K562 (cell line): ENCODE data around the gene GET4. TPM values are rescaled to one million over a fixed set of nuclear protein-coding genes. Genes with fewer than 3 reads are reported as not detected.

Experiments used
- ATAC-seq: fragments of 200-7000 bp; cut with Tn5 transposase; 3 replicates; pipeline ENCODE4 v1.9.1; 2020; ENCODE audit warnings: moderate library complexity
- BruUV-seq: library from RNA; stranded (reverse); fragments of 400-500 nt; replicated peaks from 2 replicates; lab custom pipeline; 2021; lab: Mats Ljungman, UMichigan
- CTCF ChIA-PET: fragments of 300-600 bp; formaldehyde crosslinking; extraction: SDS; loops from one replicate; lab custom pipeline; 2021; ENCODE audit warnings: low intra/inter-chr PET ratio; lab: Yijun Ruan, JAX
- POLR2A ChIA-PET: fragments of 300-600, 350-650 bp; sonication (Branson Sonifier 250); formaldehyde crosslinking; extraction: SDS; loops from one replicate; lab custom pipeline; 2021; ENCODE audit warnings: antibody characterized with exemption, inconsistent platforms; lab: Yijun Ruan, JAX
- DNase-seq, 4 experiments: peaks; one replicate each; pipeline versions ENCODE4 v3.0.0 to v3.0.0-alpha.2; 2011 to 2018; ENCODE audit warnings: low spot score in 3 of 4, mixed read lengths in 3 of 4; ENCODE audit errors: extremely low read depth in 1 of 4
- FAIRE-seq: peaks from 2 replicates; lab custom pipeline; 2011; peaks lifted over from hg19 to GRCh38; lab: Jason Lieb, UNC
- H2AFZ ChIP-seq: 2 replicates; pipeline ENCODE4 v1.6.0; 2011; ENCODE audit warnings: low read depth, low read length, control low read depth, inconsistent platforms
- H3K27ac ChIP-seq: fragments of 200-600 bp; 3 replicates; pipeline ENCODE4 v1.8.0; 2011; ENCODE audit warnings: low read depth, mild to moderate bottlenecking, control low read depth, inconsistent platforms, low read length, moderate library complexity, mixed read lengths; ENCODE audit errors: extremely low read depth
- H3K27me3 ChIP-seq, 2 experiments: fragments of 300-600 bp in 1 of 2; 2 replicates in 1 of 2; 3 replicates in 1 of 2; pipeline versions ENCODE4 v1.6.0 to v1.8.0; 2011; ENCODE audit warnings: inconsistent platforms in 2 of 2, low read length in 2 of 2, mild to moderate bottlenecking in 1 of 2, mixed read lengths in 1 of 2, moderate library complexity in 1 of 2; ENCODE audit not compliant: control insufficient read depth in 2 of 2, insufficient read depth in 2 of 2
- H3K36me3 ChIP-seq: fragments of 300-600 bp; 3 replicates; pipeline ENCODE4 v1.8.0; 2011; ENCODE audit warnings: mild to moderate bottlenecking, low read length, inconsistent platforms; ENCODE audit not compliant: control insufficient read depth, insufficient read depth
- H3K4me1 ChIP-seq, 2 experiments: fragments of 200-600 bp in 1 of 2; replicated peaks in 1 of 2; 2 replicates in 1 of 2; 3 replicates in 1 of 2; pipeline versions ENCODE4 v1.5.1 to v1.8.0; 2011; ENCODE audit warnings: inconsistent platforms in 2 of 2, low read length in 2 of 2, mild to moderate bottlenecking in 1 of 2, mixed read lengths in 1 of 2, moderate library complexity in 1 of 2; ENCODE audit not compliant: control insufficient read depth in 2 of 2, insufficient read depth in 2 of 2
- H3K4me2 ChIP-seq: 2 replicates; pipeline ENCODE4 v1.6.1; 2011; ENCODE audit warnings: low read length, control low read depth, inconsistent platforms, mixed read lengths; ENCODE audit not compliant: insufficient read depth
- H3K4me3 ChIP-seq: fragments of 200-600 bp; sonication (generic), shearing (Covaris generic); 2 replicates; pipeline ENCODE4 v1.5.1; 2016; ENCODE audit warnings: control low read depth, inconsistent platforms
- H3K79me2 ChIP-seq: fragments of 200-600 bp; 3 replicates; pipeline ENCODE4 v1.8.0; 2011; ENCODE audit warnings: low read length, inconsistent platforms; ENCODE audit not compliant: control insufficient read depth, insufficient read depth
- H3K9ac ChIP-seq, 2 experiments: 2 replicates each; pipeline versions ENCODE4 v1.6.0 to v1.6.1; 2011; ENCODE audit warnings: low read depth in 2 of 2, low read length in 2 of 2, control low read depth in 1 of 2, inconsistent platforms in 1 of 2, mild to moderate bottlenecking in 1 of 2, mixed read lengths in 1 of 2; ENCODE audit not compliant: insufficient read depth in 1 of 2
- H3K9me1 ChIP-seq: one replicate; pipeline ENCODE4 v1.6.0; 2011; ENCODE audit warnings: inconsistent platforms, mild to moderate bottlenecking, low read length, moderate library complexity; ENCODE audit not compliant: control insufficient read depth, insufficient read depth
- H3K9me3 ChIP-seq: replicated peaks from 2 replicates; pipeline ENCODE4 v1.5.1; 2011; ENCODE audit warnings: low read depth, low read length, inconsistent platforms; ENCODE audit not compliant: control insufficient read depth, insufficient read depth
- H4K20me1 ChIP-seq: replicated peaks from 2 replicates; pipeline ENCODE4 v1.6.1; 2011; ENCODE audit warnings: low read length, inconsistent platforms, mixed read lengths; ENCODE audit not compliant: control insufficient read depth, insufficient read depth
- HOXB6 ChIP-seq: fragments of 250-450 bp; sonication (Bioruptor Pico); IDR thresholded peaks from 2 replicates; pipeline ENCODE4 v1.5.1; 2022; ENCODE audit warnings: mild to moderate bottlenecking, borderline replicate concordance
- MEF2A ChIP-seq: IDR thresholded peaks from 2 replicates; pipeline ENCODE4 v1.6.1; 2011; ENCODE audit warnings: low read depth, mild to moderate bottlenecking, low read length, moderate library complexity; ENCODE audit not compliant: control insufficient read depth
- POLR2G ChIP-seq: fragments of 200-400 bp; formaldehyde crosslinking; IDR thresholded peaks from 2 replicates; pipeline ENCODE4 v1.6.1; 2017; ENCODE audit warnings: low read depth, mild to moderate bottlenecking, antibody characterized with exemption, low read length, moderate library complexity
- RBFOX2 ChIP-seq: fragments of 200-400 bp; formaldehyde crosslinking; IDR thresholded peaks from 2 replicates; pipeline ENCODE4 v1.6.1; 2017; ENCODE audit warnings: low read depth, mild to moderate bottlenecking, low read length, moderate library complexity
- WGBS: fragments of 100-300 bp; shearing (Covaris generic); methylation state at CpG from one replicate; pipeline ENCODE4 v1.1.6; 2016; ENCODE audit warnings: low coverage, mixed read lengths; ENCODE audit not compliant: insufficient coverage; ENCODE audit errors: missing lambda C conversion rate; 5-methylcytosine and 5-hydroxymethylcytosine counted together
- in situ Hi-C: fragments of 300-500 bp; cut with MboI; formaldehyde crosslinking; loops from 4 replicates; pipeline ENCODE4 v1.15.0; 2018; ENCODE audit warnings: inconsistent platforms, mixed read lengths
- intact Hi-C: fragments of 100-400 bp; cut with micrococcal nuclease; formaldehyde crosslinking; loops from 2 replicates; pipeline ENCODE4 v1.14.2; 2022
- polyA plus RNA-seq, 8 experiments: library from polyadenylated mRNA; depleted of rRNA in 4 of 8; stranded (reverse) in 5 of 8; unstranded in 3 of 8; fragments of >200 nt; fragmentation: Nextera tagmentation in 2 of 8; fragmentation: Illumina TruSeq in 1 of 8; extraction: Ambion mirVana in 2 of 8; extraction: Trizol in 1 of 8; gene quantifications; 2 replicates each; pipeline versions ENCODE4 v1.2.1 to v1.2.3, GENCODE V29; 2011 to 2014; ENCODE audit warnings: inconsistent platforms in 1 of 8, missing spikeins in 1 of 8
- total RNA-seq, 7 experiments: library from RNA; depleted of rRNA in 6 of 7; stranded (reverse); fragments of >200 nt in 6 of 7; fragmentation: Illumina TruSeq in 2 of 7; extraction: Trizol in 2 of 7; gene quantifications; 2 replicates each; pipeline versions ENCODE4 v1.2.1 to v1.2.3, GENCODE V29; 2011 to 2021; ENCODE audit warnings: low replicate concordance in 1 of 7

The GET4 gene
- total and polyA plus RNA-seq, 9 of the 15 experiments (the other 6 are each of a cell fraction or from before 2014, with no cell fraction given) = 0.99 to 122 (median 40.4) TPM

- H3K9me1 ChIP-seq = peaks cover 3% of the 10 kb centered on the region
- DNase-seq (no peak), FAIRE-seq (no peak), ATAC-seq (no peak)
- H3K9me3 ChIP-seq = no peaks in the 10 kb centered on the region
- H3K4me1 ChIP-seq = peaks cover 0 to 47% of the 10 kb centered on the region in 2 experiments; a peak in 2 of 5 replicates
- TF ChIP-seq RBFOX2 = peak; percentile 21; the same call in 1 of the 2 replicates
- peak; percentile 24; the same call in 1 of the 2 replicates for TF ChIP-seq POLR2G
- no peak for TF ChIP-seq MEF2A
- no peak for TF ChIP-seq HOXB6 (CRISPR knock-in tag)
- no peak overlapping the region for H3K9ac ChIP-seq
- H3K4me3 ChIP-seq = no peak overlapping the region
- 96% methylated on average over 35 of the region's 40 CpGs for WGBS
- ChIA-PET CTCF (no interaction called here), POLR2A (interaction anchor here (1.1 kb wide), 1 partner anchor 13 kb away, joined by 3 read pairs; no protein-coding TSS in a partner anchor)
- H3K27me3 ChIP-seq = no peaks in the 10 kb centered on the region; a peak in 1 of 5 replicates
- no peak overlapping the region for H3K27ac ChIP-seq
- no peak overlapping the region for H2AFZ ChIP-seq
- intact Hi-C loops (no loop called here), in situ Hi-C loops (no loop called here)
- peaks cover 76% of the 10 kb centered on the region for H3K79me2 ChIP-seq
- H3K4me2 ChIP-seq = no peak overlapping the region
- no TSS peak for BruUV-seq
- peaks cover 30% of the 10 kb centered on the region for H4K20me1 ChIP-seq
- H3K36me3 ChIP-seq = peaks cover 75% of the 10 kb centered on the region; the same call in 2 of the 3 replicates
These were observed 10.5 kb downstream of the GET4 start for GRCh38 chr7:886626-887487.
